Raji (cell line): Measurements from ENCODE around the gene CPM.

Experiments
- POLR2A ChIP-seq: IDR thresholded peaks from 2 replicates; pipeline ENCODE4 v1.6.1; 2011; ENCODE audit warnings: low read depth, low read length, control low read depth; ENCODE audit not compliant: insufficient read depth

The CPM gene

GRCh38 chr12:68962877-68963855 is 30.2 kb upstream of the CPM start:
- TF ChIP-seq POLR2A: no peak

DNA sequence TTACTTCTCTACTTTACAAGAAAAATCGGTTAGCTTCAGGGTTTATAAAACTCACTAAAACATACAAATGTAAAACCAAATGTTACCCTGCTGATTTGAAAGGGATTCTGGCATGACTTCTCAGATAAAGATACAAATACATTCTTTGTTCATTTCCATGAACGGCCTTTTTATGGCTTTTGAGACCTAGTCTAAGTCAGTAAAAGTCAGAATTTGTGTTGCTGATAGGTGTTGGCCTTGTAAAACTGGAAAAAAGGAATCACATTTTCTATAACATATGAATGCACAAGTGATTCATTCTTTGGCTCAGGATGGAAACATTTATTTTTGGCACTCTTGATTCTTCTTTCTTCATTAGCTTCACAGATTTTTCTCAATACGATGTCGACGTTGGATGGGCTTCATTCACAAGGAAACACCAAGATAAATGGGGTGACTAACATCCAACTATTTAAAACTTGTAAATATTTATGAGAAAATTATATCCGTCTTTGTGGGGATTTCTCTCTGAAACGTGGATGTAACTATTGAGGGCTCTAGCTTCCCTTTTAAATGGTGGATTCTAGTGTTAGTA is 27.0 kb upstream of the CPM start:
- TF ChIP-seq POLR2A: no peak

GRCh38 chr12:68959143-68959858 is 26.3 kb upstream of the CPM start:
- TF ChIP-seq POLR2A: no peak

DNA sequence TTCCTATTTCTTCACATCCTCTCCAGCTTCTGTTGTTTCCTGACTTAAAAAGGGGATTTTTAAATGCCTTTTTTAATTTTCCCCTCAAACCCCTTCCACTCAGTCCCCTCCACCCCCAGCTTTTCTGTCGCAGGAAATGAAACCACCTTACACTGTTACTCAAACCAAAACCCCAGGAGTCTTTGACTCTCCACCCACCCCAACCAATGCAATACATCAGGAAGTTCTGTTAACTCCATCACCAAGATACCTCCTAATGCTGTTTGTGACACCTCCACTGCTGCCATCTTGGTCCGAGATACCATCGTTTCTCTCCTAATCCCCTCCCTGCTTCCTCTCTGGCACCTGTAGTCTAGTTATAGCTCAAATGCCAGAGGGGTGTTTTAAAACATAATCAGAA is 25.4 kb upstream of the CPM start:
- no peak for TF ChIP-seq POLR2A

- TF ChIP-seq POLR2A: no peak
Measured at GRCh38 chr12:68957273-68957672, 24.3 kb upstream of the CPM start.

- no peak for TF ChIP-seq POLR2A
Measured at GRCh38 chr12:68956466-68956865, 23.5 kb upstream of the CPM start.

GRCh38 chr12:68954811-68955210 is 21.8 kb upstream of the CPM start:
- no peak for TF ChIP-seq POLR2A

DNA sequence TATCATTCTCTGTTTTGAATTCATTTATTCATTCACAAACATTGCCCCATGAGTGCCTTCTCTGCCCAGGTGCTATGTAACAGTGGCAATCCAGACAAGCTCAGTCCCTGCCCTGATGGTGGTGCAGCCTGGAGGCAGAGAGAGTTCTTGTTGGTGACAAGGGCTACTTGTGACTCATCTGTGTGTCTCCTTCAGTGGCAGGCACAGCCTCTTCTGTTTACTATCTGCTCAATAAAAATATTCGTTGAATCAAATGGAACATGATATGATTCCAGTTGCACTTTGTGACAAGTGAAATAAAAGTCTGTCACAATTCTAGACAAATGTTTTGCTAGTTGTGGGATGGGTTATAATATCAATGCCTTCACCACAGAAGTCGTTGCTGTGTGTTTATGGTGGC is 20.6 kb upstream of the CPM start:
- no peak for TF ChIP-seq POLR2A

DNA sequence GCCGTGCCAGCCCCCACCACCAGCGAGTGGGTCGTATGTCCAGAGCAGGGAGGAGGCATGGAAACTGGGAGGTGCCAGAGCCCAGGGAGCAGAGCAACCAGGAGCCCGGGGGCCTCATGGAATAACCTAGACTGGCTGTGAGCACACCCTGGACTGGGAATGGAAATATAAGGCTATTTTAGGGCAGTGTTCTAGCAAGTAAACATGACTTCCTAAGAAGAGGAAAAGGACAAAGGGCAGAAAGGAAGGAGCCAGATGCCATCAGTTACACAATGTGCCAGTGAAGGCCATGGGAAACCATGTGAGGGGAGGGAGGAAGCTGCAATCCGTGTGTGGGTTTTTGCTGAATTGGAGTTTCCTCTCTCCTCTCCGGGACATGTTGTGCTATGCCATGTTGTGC is 18.7 kb upstream of the CPM start:
- no peak for TF ChIP-seq POLR2A

- no peak for TF ChIP-seq POLR2A
Measured at GRCh38 chr12:68950511-68950910, 17.5 kb upstream of the CPM start.

DNA sequence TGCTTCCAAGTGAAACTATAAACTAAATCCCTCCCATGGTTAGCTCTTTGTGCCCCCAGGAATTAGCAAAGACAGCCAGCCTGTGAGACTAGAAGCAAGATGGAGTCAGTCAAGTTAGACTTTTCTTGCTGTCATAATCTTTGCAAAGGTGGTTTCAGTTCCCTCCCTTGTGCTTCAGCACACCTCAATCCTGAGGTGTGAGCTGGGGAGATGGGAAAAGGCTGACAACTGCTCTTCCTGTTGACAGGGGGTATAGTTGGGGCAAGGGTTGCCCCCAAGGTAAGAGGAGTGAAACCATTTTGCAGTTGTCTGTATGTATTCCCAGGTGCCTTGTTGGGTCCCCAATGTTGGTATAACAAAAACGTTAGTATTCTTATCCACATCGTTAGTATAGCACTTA is 12.3 kb upstream of the CPM start:
- no peak for TF ChIP-seq POLR2A

GRCh38 chr12:68944296-68945076 is 11.5 kb upstream of the CPM start:
- no peak for TF ChIP-seq POLR2A

- TF ChIP-seq POLR2A: no peak
Measured at GRCh38 chr12:68943848-68944247, 10.9 kb upstream of the CPM start.

DNA sequence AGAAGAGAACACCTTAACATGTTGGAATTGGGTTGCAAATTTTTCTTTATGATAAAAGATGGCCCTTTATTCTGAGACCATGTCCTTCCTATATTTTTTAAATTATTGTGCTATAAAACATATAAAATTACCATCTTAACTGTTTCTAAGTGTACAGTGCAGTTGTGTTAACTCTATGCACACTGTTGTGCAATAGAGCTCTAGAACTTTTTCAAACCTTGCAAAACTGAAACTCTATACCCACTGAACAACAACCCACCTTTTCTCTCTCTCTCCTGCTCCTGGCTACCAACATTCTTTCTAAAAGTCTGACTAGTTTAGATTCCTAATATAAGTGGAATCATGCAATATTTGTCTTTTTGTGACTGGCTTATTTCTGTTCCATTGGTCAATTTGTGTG is 7.8 kb upstream of the CPM start:
- TF ChIP-seq POLR2A: no peak

DNA sequence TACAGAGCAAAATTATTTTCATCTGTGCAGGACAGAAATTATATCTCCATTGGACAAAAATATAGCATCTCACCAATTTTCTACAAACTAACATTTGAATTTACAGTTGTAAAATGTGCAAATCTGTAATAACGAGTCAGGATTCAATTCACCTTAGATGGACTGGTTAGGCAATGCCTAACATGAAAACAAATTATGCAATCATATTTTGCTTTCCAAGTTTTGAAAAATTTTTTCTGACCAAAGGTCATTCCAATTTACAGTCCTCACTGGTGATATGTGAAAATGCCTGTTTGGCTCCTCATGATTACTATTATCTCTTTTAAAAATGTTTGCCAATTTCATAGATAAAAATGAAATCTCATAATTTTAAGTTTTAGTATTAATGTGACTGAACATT is 6.5 kb upstream of the CPM start:
- no peak for TF ChIP-seq POLR2A

DNA sequence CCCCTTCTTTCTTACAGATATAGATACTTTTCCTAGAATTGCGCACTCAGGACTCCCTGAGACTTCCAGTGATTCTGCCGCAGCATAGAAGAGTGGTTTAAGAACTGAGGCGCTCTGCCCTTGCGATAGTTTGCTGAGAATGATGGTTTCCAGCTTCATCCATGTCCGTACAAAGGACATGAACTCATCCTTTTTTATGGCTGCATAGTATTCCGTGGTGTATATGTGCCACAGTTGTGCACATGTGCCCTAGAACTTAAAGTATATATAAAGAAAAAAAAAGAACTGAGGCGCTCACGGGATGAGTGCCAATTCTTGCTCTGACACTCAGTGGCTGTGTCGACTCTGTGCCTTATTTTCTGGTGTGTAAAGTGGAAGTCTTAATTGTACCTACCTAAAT is 1.4 kb upstream of the CPM start:
- no peak for TF ChIP-seq POLR2A
